ENCODE measurements around the gene ZFP90.
A peak's percentile ranks its signal among the peaks of the same experiment; 100 is the strongest.
"Not testable (repeated sequence)": the region's sequence is repeated elsewhere in the genome, so short reads cannot be mapped to it uniquely, and the experiment has no call there.

The ZFP90 gene

DNA sequence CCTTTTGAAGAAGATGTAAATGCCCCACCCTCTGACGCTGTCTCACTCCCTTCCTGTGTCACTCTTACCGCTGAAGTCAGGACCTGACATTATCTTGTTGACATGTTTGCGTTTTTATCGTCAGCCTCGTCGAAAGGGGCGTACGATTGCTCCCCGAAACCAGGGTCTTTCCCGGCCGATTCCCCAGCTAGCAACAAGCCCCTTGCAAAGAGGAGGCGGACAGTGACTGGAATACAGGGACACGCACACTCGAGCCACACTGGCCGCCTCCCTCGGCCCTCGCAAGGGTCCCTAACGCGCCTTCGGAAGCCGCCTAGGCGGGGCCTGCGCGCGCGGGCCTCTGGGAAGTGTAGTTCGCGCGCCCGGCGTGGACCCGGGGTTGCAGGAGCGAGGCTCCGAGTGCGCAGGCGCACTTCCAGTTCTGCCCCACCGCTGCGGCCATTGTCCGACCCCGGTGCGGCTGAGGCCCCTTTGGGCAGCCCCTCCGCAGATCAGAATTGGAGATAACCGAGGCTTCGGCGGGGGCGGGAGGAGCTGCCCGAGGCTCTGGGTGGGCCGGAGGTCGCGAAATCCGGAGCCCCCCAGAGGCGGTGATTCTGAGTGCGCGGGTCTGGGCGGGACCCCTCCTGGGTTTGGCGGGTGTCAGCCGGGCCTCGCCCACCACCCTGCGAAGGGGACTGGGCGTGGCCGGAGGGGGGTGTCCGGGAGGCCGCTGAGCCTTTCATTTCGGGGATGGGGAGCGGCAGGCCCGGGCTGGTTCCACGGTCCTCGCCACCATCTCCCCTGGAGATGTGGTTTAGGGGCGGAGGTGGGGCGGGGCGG lies at the start of gene ZFP90:
ZFP90 (plus strand) TSS at position 412 of the 822 bp plus-strand sequence. CDS start 502 bp downstream, outside the sequence.
- peak; percentile 90 for DNase-seq

DNA sequence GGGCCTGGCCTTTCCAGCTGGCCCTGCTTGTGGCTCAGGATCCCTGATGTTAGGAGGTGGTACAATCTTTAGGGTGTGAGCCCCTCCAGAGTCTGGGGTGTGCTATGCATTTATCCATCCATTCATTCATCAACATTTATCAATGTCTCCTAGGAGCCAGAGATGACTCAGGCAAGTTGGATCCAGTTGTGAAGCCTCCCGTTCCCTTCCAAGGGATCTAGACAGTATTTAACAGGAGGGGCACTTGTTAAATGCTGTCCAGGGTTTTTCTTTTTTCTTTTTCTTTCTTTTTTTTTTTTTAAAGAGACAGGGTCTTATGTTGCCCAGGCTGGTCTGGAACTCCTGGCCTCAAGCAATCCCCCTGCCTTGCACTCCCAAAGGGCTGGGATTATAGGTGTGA lies 48.7 kb upstream of the ZFP90 start:
- DNase-seq: no peak

DNA sequence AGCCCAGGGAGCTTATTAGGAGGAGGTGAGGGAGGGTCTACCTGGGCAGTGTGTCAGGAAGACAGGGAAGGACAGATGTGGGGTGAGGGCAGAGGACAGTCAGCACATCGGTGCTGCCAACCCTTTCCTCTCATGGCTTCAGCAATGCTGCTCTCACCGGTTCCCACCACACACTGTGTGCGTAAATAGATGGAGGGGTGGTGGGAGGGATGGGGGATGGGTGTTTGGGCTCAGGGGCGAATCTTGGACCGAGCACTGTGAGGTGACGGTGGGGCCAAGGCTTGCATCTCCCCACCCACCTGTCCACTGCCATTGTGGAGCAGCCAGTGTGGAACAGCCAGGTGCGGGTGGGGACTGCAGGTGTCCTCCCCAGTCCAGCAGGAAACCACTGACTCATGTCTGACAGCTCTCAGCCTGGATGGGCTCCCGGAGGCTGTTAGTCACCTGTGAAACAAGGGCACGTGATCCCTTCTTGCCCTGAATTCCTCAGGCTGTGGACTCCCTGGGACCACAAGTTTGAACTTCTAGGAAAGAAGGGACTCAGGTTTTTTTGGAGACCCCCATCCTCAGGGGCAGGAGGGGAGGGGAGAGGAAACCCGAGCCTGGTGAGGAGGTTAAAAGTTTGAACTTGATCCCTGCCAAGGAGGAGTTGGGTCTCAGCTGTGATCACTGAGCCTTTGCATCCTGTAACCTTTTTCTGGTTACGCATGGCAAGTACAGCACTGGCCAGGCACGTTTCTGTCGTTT lies 48.1 kb upstream of the ZFP90 start:
- DNase-seq: peak; percentile 56

DNA sequence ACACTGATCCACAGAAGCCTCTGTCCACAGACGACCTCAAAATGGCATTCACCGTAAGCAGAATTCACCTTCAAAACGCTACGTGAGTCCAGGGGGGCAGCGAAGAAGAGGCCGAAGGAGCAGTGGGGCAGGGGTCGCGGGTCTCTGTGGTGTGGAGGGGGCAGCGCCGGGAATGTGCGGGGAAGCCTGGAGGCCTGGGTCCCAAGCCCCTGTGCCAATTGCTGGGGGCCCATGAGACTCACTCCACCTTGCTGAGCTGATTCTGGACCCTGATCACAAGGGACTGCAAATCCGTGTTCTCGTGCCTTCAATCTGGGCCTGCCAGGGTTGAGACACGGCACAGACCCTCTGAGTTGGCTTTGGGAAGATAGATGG lies 47.5 kb upstream of the ZFP90 start:
- DNase-seq: no peak

DNA sequence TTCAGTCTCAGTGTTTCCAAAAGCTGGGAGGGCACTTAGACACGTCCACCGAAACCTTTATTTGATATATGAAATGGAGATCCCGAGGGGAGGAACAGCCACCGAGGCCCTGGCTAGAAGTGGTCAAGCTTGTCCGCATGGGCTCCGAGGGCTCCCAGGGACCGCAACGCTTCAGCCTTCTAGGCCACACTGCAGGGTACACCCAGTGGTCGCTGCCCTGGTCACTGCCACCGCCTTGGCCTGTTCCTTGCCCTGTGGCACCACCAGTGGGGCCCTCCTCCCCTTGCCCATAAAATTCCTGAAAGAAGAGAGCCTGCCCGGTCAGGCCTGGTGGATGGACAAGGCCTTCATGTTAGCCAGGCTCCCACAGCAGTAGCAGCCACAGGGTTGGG lies 46.9 kb upstream of the ZFP90 start:
- no peak for DNase-seq

DNA sequence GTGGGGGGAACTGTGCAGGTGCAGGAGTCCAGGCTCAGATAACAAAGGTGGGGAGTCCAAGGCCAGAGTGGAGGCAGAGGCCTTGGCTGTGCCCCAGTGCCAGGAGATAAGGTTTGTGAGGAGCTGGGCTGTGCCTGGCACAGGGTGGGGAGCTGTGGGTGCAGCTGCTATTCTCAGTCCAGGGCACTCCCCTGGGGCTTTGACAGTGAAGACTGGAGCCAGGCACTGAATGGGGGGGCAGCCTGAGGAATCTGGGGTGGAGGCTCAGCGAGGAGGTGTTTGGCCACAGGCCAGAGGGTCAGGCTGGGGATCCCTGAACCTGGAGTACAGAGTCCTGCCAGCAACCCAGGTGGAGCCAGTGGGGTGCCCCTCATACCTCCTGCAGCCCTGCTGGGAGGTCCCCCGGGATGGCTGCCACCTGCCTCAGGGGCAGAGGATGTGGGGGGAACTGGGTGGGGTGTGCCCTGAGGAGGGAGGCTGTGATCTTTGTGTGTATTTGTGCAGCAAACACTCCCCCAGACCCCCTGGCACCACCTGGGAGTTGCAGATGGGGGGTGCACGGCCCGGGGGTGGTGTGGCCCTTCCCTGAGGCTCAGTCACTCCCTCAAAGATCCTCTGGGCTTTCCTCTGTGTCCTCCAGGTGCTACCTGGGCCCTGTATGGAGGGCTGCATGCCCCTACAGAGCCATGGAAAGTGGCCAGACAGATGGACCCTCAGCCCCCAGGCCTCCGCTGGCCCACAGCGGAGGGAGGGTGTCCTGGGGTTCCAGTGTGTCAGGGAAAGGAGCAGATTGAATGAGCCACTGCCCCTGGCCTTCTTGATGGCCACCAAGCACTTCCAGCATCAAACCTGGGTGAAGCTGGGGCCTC lies 46.3 kb upstream of the ZFP90 start:
- peak; percentile 27 for DNase-seq

DNA sequence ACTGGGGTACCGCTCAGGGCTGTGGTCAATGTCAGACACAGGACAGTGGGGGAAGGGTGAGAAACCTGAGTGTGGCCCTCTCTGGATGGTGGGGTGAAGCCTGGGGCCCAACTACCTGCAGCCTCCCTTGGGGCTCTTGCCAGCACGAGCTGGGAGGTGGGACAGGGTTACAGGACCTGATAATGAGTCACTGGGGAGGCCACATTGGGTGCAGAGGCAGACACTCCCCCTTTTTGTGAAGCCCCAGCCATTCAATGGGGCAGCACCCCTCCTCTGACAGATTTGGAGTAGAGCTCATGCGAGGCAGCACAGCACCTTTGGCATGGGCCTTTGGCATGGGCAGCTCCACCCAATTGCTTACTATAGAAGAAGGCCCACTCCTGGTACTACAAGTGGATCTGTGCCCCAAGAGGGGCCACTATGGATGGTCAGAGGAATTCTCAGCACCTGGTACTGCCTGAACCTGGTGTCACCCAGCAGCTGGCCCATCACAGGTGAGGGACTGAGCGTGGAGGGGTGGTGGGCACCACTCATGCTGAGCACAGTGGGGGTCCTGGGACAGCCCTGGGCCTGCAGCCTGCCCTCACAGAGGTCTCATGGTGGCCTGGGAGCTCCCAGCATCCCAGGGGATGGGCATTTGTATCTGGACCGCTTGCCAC lies 45.5 kb upstream of the ZFP90 start:
- DNase-seq: no peak

DNA sequence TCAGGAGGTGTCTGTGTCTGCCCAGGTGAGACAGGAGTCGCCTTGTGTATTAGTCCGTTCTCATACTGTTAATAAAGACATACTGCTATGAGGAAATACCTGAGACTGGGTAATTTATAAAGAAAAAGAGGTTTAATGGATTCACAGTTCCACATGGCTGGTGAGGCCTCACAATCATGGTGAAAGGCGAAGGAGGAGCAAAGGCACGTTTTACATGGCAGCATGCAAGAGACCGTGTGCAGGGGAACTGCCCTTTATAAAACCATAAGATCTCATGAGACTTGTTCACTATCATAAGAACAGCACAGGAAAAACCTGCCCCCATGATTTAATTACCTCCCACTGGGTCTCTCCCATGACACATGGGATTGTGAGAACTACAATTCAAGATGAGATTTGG lies 44.8 kb upstream of the ZFP90 start:
- DNase-seq: not testable (repeated sequence)

DNA sequence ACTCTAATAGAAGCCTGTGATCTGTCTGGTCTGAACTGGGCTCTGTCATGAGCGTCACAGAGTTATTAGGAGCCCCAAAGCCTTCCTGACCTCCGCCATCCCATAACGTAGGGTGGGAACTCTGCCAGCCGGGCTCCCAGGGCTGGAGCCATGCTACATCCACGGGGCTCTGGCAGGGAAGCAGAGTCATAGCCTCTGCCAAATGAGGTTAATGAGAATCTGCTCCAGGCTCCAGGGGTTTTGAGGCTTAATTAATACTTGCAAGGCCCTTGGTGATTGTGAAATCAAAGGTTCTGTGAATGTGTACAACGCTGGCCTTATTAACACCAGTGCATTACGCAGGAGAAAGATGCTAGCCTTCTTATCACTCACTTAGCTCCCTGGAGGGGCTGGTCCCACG lies 42.4 kb upstream of the ZFP90 start:
- DNase-seq: no peak

DNA sequence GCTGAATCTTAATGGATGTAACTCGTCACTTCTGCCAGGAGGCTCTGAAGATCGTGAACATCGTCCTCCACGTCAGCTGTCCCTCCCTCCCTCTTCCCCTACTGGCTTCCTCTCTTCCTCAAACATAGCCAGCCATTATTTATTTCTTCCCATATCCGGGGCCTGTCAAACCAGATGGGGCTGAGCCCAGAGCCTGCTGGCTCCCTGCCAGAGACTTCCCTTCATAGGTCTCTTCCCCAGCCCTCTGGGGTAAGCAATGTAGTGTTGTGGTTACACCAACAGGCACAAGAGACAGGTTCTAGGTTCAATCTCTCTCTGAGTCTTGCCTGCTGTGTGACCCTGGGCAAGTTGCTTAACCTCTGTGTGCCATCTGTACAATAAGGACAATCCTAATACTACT lies 40.1 kb upstream of the ZFP90 start:
- peak; percentile 33 for DNase-seq

DNA sequence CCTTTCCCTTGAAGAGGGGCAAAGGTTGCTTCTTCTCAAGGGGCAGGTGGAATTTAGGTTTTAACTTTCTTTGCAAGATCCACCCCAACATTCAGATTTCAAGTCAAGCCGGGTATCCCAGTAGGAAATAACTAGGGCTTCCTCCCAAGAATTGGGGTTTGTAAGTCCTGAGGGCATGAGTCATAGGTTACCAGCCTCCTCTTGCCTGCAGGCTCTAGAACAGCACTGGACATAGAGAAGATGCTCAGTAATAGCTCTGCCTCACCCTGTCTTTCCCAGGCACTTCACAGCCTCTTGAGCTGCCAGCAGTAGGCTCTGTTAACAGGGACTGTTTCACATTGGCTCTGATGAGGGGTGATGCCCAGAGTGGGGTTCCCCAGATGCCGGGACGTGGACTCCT lies 35.8 kb upstream of the ZFP90 start:
- no peak for DNase-seq

DNA sequence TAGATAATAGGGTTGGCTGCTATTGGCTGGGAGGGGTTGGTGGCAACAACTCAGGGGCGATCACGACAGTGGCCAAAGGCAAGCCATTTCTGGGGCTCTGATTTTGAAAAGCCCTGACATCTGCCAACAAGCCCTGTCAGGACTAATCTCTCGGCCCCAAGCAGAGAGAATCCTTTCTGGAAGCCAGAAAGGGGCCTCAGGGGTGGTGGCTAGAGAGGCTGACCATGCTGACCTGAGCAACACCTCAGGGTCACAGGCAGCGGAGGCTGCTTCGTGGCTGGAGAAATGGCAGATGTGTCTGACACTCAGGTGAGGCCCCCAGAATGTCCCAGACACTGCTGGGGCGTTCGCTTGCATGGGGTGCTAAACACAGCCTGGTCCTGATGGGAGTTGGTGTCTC lies 35.0 kb upstream of the ZFP90 start:
- DNase-seq: no peak

DNA sequence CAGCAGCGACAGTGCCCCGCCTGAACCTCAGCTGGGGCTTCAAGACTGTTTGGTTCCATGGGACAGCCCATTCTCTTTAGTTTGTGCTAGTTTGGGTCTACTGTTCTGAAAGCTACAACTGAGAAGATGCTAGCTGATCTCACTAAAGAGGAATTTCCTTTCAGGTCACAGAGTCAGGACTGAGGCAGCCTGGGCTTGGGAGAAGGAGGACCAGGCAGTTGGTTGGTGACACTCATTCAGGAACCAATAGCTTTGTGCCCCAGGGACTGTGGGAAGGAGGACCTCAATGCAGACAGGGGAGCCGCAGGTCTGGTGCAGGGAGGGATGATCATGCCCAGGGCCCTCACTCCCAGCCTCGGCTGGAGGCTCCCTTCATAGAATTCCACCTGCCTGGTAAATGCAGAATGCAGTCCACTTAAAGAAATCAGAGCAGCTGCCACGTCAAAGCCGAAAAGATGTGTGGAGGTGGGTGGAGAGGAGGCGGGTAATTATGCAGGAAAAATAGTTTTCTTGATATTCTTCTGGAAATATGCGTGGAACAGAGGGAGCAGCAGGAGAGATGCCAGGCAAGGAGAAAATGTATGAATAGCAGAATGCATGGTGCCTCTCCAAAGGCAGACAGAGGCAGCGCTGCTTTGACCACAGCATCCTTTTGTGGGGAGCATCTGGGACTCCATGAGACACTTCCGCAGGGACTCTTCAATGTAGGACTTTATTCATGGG lies 32.6 kb upstream of the ZFP90 start:
- no peak for DNase-seq

DNA sequence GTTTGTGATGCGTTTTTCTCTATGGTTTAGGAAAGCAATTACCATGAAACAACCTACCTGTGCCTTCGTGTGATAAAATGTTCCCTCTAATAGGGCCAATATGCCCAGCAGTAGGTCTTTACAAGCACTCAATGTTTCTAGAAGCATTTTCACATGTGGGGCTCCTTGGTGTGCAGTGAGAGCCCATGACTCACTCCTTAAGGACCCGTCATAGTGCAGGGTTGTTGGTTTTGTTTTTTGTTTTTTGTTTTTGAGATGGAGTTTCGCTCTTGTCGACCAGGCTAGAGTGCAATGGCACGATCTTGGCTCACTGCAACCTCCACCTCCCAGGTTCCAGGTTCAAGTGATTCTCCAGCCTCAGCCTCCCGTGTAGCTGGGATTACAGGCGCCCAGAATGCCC lies 31.1 kb upstream of the ZFP90 start:
- DNase-seq: no peak

DNA sequence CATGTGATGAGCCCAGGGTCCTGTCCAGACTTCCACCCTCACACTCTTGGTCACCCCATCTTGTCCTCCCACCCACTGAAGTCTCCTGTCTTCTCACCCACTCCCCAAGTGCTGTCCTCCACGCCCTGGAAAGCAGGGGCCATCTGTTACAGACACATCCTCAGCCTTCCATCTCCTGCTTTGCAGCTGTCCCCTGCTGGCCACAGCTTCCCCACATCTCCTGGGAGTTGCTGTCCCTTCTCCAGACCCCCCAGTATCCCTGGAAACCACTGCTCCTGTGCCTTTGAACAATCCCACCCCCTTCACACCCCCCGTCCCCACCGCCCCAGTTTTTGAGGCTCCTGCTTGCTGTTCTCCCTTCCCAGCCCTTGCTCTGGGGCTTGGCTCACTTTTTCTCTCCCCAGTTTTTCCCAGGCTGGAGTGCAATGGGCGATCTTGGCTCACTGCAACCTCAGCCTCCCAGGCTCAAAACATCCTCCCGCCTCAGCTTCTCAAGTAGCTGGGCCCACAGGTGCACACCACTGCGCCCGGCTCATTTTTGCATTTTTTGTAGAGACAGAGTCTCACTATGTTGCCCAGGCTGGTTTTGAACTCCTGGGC lies 30.4 kb upstream of the ZFP90 start:
- no peak for DNase-seq

DNA sequence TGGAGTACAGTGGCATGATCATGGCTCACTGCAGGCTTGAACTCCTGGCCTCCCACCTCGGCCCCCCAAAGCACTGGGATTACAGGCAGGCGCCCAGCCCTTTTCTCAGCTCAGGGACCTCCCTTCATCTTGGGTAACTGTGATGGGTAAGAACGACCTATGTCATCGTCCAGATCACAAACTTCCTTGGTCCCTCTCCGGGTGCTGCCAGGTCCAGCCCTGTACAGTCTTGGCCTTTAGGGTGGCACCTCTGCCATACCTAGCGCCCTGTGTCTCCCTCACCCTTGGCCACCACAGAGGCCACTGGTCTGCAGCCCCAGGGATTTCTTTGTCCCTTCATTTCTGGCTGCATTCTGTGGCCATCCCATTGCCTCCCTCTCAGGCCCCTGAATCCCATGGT lies 29.7 kb upstream of the ZFP90 start:
- no peak for DNase-seq

DNA sequence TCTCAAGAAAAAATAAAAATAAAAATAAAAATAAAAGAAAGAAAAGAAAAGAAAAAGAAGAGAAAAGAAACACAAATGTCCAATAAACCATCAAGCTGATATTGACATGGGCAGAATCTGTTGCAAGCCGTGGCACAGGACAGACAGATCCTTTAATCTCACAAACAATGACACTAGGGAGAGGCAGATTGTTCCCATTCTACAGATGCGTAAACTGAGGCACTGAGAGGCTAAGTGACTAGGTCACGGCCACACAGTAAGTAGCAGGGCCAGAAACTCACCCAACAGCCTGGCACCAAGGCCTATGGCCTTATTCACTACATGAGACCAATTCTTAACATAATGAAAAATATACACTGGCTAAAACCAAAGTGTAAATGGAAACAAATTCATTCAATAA lies 28.3 kb upstream of the ZFP90 start:
- no peak for DNase-seq

DNA sequence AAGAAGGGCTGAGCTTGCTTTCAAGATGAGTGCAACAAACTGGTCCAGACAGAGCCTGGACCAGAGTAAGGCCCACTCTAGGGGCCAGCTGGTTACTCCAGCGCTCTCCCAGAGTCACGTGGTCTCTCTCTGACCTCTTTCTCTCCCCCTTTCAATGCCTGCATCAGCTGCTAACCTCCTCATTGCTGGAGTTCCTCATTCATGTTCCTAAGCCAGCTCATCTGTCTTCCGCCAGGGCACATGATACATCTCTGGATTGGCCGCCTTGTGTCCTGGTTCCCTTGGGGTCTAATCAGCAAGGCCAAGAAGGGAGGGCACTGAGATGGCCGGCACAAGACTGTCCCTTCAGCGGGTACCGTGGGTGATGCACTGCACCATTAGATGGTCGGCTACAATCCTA lies 26.9 kb upstream of the ZFP90 start:
- no peak for DNase-seq

DNA sequence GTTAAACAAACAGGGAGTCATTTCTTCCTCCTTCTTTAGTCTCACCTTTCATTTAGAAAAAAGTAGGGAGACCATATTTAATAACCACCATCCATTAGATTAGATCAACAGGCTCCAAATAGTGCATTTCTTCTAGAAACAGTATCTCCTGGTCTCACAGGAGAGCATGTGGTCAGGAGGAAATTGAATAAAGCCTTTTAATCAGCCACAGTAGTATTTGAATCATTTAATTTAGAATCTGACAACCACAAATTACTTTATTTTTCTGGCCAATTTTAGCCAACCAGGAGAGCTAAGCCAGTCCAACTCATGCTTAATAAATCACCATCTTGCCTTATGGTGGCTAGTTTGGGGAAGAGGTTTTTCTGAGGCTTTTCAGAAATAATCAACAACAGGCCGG lies 26.3 kb upstream of the ZFP90 start:
- no peak for DNase-seq

DNA sequence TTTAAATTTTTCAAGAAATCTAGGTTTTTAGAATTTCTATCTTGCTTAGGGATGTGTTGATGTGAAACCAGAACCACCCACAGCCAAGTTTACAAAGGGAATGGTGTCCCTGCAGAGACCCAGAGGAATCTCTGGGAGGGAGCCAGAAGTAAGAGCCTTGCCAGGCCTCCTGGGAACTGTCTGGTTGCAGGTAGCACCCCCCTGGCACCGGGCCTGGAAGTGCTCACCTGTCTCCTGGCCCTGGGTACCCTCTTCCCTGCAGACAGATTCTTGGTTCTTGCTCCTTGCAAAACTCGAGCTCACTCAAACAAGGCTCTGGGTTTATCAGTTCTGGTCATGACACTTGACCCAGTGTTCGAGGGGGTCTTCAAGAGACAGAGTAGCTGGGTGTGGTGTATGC lies 24.6 kb upstream of the ZFP90 start:
- DNase-seq: no peak

DNA sequence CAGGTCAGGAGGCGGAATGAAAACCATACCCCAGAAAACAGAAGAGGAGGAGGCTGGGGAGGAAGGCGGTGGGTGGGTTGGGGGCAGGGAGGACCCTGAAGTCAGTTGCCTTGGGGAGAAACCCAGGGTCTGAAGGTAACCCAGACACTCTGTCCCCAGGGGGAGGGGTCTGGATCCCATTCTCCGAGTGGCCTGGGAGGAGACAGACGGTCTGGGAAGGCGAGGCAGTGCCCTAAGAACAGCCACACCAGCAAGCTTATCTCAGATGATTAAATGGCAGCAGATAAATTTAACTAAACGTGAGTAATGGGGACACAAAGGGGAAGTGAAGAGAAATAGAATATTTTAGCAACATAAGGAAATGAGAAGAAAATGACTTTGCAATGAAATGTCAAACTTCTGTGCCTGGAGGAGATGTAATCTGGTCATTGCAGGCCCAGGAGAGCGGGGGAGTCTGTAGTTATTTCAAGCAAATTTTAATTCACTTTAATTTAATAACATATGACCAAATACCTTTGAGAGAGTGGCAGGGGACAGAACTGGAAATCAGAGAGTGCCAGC lies 21.4 kb upstream of the ZFP90 start:
- DNase-seq: no peak
